D721Med (cell line): ENCODE results near the gene MXRA8.

ENCODE experiments used
- DNase-seq: peaks from one replicate; pipeline ENCODE4 v3.0.0; 2011; ENCODE audit warnings: low spot score; ENCODE audit not compliant: insufficient read length
- FAIRE-seq: peaks from 2 replicates; lab custom pipeline; 2011; peaks lifted over from hg19 to GRCh38; lab: Jason Lieb, UNC
- CTCF ChIP-seq: IDR thresholded peaks from 2 replicates; pipeline ENCODE4 v1.5.1; 2012; ENCODE audit warnings: mild to moderate bottlenecking, control low read depth; ENCODE audit not compliant: insufficient read depth; ENCODE audit errors: missing control alignments

Gene MXRA8

GRCh38 chr1:1356796-1357401, 1.5 kb downstream of the MXRA8 start:
- DNase-seq (no peak), FAIRE-seq (no peak)
- no peak for TF ChIP-seq CTCF

DNA sequence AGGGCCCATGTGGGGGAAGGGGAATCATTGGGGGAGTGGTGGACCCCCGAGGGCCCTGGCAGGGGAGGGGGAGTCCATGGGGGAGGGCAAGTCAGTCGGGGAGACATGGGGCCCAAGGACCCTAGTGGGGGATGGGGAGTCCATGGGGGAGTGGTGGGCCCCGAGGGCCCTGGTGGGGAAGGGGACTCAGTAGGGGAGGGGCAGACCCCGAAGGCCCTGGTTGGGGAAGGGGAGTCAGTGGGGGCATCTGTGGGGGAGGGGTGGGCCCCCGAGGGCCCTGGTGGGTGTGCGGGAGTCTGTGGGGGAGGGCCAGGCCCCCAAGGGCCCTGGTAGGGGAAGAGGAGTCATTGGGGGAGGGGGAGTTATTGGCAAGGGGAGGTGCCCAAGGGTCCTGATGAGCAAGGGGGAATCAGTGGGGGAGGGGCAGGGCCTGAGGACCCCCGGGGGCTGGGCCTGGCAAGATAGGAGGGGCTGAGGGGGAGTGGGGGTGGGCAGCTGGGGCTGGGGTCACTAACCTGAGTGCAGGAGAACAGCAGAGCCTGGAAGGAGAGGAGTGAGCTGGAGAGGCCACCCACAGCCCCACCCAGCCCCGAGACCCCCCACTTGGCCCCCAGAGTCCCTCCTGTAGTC, 2.1 kb downstream of the MXRA8 start:
- FAIRE-seq (no peak), DNase-seq (no peak)
- TF ChIP-seq CTCF = no peak

GRCh38 chr1:1355416-1355815, 2.9 kb downstream of the MXRA8 start:
- no peak for FAIRE-seq
- no peak for TF ChIP-seq CTCF

DNA sequence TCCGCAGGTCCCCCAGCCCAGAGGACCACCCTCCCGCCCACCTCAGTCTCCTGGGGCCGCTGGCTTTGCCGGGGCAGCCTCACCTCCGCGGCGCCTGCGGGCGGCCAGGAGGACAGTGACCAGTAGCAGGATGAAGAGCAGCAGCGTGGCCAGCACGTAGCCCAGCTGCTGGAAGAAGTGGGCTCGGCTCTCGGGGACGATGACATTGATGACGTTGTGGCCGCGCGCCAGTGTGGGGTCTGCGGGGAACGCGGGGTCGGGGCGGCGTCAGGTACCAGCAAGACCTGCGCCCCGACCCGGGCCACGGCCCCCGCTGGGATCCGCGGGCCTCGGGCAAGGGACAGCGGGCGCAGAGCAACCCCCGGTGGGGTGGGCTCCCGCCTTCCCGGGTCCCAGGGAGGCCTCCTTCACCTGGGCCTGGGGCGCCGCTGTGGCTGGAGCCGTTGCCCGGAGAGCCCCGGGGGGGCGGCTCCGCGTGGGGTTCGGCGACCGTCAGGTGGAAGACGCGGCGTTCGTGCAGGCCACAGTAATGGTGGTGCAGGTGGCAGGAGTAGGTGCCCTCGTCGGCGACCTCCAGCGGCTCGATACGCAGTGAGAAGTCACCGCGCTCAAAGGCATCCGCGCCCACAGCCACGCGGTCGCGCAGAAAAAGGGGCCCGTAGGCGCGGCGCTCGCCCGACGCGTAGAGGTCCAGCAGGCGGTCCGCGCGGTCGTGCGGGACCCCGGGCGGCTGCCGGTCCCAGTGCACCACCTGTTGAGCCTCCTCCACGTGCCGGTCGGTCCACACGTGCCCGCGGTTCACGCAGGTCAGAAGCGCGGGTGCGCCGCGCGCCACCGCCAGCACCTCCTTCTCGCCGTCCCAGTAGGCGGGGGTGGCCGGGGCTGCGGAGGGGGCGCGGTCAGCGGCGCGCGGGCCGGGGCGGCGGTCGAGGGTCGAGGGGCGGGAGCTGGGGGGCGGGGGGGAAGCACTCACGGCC, 3.8 kb downstream of the MXRA8 start:
- DNase-seq (no peak), FAIRE-seq (no peak)
- no peak for TF ChIP-seq CTCF

More at GRCh38 chr1:1355416-1355815, 2.9 kb downstream of the MXRA8 start:
- no peak for DNase-seq

DNA sequence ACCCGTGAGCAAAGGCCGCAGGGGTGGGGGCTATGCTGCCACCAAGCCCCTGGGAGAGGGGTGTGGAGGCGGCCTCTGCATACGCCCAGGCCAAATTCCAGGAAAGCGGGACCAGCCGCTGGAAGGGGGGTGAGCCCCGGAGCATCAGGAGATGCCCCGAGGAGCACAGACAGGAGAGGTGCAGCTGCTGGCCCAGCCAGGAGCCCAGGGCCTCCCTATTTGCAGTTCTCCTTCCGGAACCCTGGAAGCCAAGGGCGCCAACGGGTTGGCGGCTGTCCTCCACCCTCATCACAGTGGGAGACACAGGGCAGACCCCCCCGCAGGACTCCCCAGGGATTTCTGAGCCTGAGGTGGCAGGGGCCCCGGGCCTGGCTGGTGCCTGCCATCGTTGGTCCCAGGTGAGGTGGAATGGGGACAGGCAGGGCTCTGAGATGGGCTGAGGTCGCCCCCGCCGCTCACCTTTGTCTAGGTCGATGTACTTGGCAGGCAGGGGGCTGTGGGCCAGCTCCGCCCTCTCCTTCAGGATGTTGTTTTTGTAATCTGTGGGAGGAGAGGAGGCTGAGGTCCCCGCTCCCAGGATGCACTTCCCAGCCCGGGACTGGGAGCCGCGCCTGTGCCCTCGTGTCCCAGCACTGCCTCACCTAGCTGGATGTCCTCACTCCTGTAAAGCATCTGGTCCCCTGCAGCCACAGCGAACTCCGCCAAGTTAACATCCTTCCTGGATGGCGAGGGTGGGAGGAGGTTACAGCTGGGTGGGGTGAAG, 4.8 kb downstream of the MXRA8 start:
- no peak for TF ChIP-seq CTCF
- FAIRE-seq (no peak), DNase-seq (no peak)

GRCh38 chr1:1352786-1353388, 5.5 kb downstream of the MXRA8 start:
- FAIRE-seq = no peak
- no peak for TF ChIP-seq CTCF
- DNase-seq = no peak
